HG02798 (cell line): ENCODE measurements around the gene PRELP.

Experiments used
- ATAC-seq: cut with Tn5 transposase; IDR thresholded peaks from one replicate; pipeline ENCODE4 v1.9.1; 2021; ENCODE audit warnings: mild to moderate bottlenecking; ENCODE audit not compliant: unreplicated experiment, poor library complexity

Gene PRELP

GRCh38 chr1:203520315-203520714 is 44.7 kb downstream of the PRELP start:
- no peak for ATAC-seq

GRCh38 chr1:203521074-203521794 is 45.6 kb downstream of the PRELP start:
- no peak for ATAC-seq

- no peak for ATAC-seq
These were observed 46.2 kb downstream of the PRELP start for GRCh38 chr1:203521812-203522211.

- no peak for ATAC-seq
These were observed 46.6 kb downstream of the PRELP start for GRCh38 chr1:203522237-203522636.

GRCh38 chr1:203523667-203524066 is 48.1 kb downstream of the PRELP start:
- no peak for ATAC-seq

- no peak for ATAC-seq
These were observed 48.5 kb downstream of the PRELP start for GRCh38 chr1:203524152-203524551.

GRCh38 chr1:203524824-203525223 is 49.2 kb downstream of the PRELP start:
- ATAC-seq, result no peak

- ATAC-seq, result no peak
These were observed 50.1 kb downstream of the PRELP start for GRCh38 chr1:203525685-203526084.

- ATAC-seq, result no peak
These were observed 50.5 kb downstream of the PRELP start for GRCh38 chr1:203526130-203526529.

GRCh38 chr1:203526572-203526971 is 51.0 kb downstream of the PRELP start:
- no peak for ATAC-seq

GRCh38 chr1:203527013-203527412 is 51.4 kb downstream of the PRELP start:
- ATAC-seq, result no peak

- no peak for ATAC-seq
These were observed 52.5 kb downstream of the PRELP start for GRCh38 chr1:203528063-203528462.

- ATAC-seq, result no peak
These were observed 53.6 kb downstream of the PRELP start for GRCh38 chr1:203528976-203529835.

- no peak for ATAC-seq
These were observed 55.5 kb downstream of the PRELP start for GRCh38 chr1:203531063-203531462.

GRCh38 chr1:203534012-203534411 is 58.4 kb downstream of the PRELP start:
- ATAC-seq, result no peak

GRCh38 chr1:203534526-203534925 is 58.9 kb downstream of the PRELP start:
- no peak for ATAC-seq

GRCh38 chr1:203536575-203536974 is 61.0 kb downstream of the PRELP start:
- no peak for ATAC-seq

- ATAC-seq, result no peak
These were observed 61.4 kb downstream of the PRELP start for GRCh38 chr1:203536980-203537455.

- no peak for ATAC-seq
These were observed 62.3 kb downstream of the PRELP start for GRCh38 chr1:203537806-203538464.

GRCh38 chr1:203538726-203539125 is 63.1 kb downstream of the PRELP start:
- no peak for ATAC-seq
